ENCODE data around the gene ADRA1B.

Gene ADRA1B

DNA sequence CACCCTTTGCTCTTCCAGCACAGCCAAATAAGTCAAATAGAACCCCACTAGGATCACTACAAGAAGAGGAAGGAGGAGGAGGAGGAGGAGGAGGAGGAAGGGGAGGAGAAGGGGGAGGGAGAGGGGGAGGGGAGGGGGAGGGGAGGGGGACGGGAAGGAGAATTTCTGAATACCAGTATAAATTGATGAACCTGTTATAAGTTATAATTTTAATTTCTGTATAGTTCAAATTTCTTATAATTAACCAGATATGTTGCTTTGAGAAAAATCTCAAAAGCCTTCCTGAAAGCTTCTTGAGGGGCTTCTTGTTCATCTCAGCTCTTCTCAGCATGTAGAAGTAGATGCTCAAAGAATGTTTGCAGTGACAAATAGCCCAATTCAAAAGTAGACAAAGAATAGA lies 15.0 kb upstream of the ADRA1B start:
- TF ChIP-seq, protein P1, sequence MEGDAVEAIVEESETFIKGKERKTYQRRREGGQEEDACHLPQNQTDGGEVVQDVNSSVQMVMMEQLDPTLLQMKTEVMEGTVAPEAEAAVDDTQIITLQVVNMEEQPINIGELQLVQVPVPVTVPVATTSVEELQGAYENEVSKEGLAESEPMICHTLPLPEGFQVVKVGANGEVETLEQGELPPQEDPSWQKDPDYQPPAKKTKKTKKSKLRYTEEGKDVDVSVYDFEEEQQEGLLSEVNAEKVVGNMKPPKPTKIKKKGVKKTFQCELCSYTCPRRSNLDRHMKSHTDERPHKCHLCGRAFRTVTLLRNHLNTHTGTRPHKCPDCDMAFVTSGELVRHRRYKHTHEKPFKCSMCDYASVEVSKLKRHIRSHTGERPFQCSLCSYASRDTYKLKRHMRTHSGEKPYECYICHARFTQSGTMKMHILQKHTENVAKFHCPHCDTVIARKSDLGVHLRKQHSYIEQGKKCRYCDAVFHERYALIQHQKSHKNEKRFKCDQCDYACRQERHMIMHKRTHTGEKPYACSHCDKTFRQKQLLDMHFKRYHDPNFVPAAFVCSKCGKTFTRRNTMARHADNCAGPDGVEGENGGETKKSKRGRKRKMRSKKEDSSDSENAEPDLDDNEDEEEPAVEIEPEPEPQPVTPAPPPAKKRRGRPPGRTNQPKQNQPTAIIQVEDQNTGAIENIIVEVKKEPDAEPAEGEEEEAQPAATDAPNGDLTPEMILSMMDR (IDR thresholded peaks at IDR 0.05; ENCODE audit: low read depth, low read length, missing control alignments), result no peak
- H3K4me3 ChIP-seq (replicated peaks; ENCODE audit: low read depth, low read length), result no peak overlapping the region
- DNase-seq (ENCODE audit: extremely low read depth, low read depth), result no peak

DNA sequence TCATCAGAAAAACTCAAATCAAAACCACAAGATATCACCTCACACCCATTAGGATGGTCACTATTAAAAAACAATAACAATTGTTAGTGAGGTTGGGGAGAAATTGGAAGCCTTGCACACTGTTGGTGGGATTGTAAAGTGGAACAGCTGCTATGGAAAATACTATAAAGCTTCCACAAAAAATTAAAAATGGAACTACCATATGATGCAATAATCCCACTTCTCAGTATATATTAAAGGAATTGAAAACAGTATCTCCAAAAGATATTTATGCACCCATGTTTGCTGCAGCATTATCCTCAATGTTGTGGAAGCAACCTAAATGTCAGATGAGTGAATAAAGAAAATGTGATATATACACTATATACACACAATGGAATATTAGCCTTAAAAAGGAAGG lies 14.5 kb upstream of the ADRA1B start:
- DNase-seq (ENCODE audit: extremely low read depth, low read depth), result no peak
- TF ChIP-seq, protein P1 (IDR thresholded peaks at IDR 0.05; ENCODE audit: low read depth, low read length, missing control alignments), result no peak
- no peak overlapping the region for H3K4me3 ChIP-seq (replicated peaks; ENCODE audit: low read depth, low read length)

DNA sequence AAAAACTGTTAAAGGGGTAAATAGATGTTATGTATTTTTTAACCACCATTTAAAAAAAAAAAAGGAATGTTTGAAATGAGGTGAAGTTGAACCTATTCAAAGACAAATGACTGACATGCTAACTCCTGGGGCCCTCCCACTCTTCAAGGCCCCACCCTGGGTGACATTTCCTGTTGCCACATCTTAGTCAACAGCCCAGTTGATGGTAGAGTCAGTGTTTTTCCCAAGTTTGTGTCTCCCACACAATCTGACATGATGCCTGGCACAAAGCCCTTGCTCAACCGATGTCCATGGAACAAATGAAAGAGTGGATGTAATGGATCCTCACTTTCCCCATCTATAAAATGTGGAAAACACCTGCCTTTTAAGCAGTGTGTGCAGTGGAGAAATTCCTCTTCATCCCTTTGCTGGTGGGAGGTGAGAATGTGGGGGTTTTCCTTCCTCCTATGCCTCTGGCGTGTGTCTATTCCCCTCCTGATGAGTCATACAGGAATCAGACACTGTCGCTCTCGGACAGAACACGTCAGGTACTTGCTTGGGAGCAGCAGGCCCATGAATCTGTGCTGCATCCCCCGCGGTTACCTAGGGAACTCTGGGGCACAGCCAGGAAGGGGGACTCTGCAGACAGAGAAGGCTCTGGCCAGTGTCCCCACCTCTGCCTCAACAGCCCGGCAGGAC lies 13.7 kb upstream of the ADRA1B start:
- DNase-seq (ENCODE audit: extremely low read depth, low read depth), result no peak
- TF ChIP-seq, protein P1 (IDR thresholded peaks at IDR 0.05; ENCODE audit: low read depth, low read length, missing control alignments), result no peak
- no peak overlapping the region for H3K4me3 ChIP-seq (replicated peaks; ENCODE audit: low read depth, low read length)

DNA sequence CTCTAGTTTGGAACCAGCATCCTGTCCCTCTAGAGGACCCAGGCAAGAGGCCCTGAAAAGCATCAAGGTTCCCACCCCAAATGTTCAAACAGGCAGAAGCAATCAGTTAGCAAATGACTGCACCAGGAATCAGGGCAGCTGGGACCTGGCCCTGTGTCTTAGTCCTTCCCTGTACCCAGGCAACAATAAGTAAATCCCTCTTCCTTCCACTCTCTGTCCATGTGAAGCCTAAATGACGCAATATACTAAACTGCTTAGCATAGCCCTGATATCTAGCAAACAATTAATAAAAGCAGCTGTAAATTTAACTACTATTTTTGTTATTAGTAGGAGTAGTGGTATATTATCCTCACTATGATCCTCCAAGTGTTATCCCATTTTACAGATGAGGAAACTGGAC lies 13.2 kb upstream of the ADRA1B start:
- no peak for DNase-seq (ENCODE audit: extremely low read depth, low read depth)
- TF ChIP-seq, protein P1 (IDR thresholded peaks at IDR 0.05; ENCODE audit: low read depth, low read length, missing control alignments), result no peak
- no peak overlapping the region for H3K4me3 ChIP-seq (replicated peaks; ENCODE audit: low read depth, low read length)

DNA sequence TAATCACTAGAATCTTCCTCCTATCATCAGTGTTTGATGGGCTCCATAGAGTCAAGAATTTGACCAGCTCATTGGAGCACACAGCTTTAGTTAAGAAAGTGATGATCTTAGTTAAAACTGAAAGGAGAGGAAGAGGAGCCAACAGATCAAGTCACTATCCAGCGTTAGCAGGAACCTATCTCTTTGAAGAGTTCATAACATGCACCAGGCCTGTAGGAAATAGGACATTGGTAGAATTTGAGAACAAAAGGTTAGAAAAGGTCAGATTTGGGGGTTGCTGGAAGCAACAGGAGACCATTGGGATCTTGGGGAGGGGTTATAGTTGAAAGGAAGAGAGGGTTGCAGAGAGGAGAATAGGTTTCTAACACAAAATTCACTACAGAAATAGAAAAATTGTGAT lies 11.4 kb upstream of the ADRA1B start:
- no peak overlapping the region for H3K4me3 ChIP-seq (replicated peaks; ENCODE audit: low read depth, low read length)
- no peak for DNase-seq (ENCODE audit: extremely low read depth, low read depth)
- TF ChIP-seq, protein P1 (IDR thresholded peaks at IDR 0.05; ENCODE audit: low read depth, low read length, missing control alignments), result no peak

DNA sequence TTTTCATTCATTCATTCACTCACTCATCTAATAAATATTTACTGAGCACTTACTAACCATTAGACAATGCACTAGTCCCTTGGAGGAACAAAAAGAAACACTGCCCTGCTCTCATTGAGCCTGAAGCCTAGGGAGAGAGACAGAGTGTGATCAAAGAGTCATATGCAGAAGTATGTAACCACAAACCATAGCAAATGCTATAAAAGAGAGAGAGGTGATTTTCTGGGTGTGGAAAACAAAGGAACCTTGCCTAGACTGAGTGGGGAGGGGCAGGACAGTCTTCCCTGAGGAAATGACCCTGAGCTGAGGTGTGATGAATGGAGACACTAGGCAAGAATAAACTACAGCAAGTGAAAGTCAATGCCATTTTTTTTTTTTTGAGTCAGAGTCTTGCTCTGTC lies 10.8 kb upstream of the ADRA1B start:
- no peak for DNase-seq (ENCODE audit: extremely low read depth, low read depth)
- H3K4me3 ChIP-seq (replicated peaks; ENCODE audit: low read depth, low read length), result no peak overlapping the region
- TF ChIP-seq, protein P1 (IDR thresholded peaks at IDR 0.05; ENCODE audit: low read depth, low read length, missing control alignments), result no peak

DNA sequence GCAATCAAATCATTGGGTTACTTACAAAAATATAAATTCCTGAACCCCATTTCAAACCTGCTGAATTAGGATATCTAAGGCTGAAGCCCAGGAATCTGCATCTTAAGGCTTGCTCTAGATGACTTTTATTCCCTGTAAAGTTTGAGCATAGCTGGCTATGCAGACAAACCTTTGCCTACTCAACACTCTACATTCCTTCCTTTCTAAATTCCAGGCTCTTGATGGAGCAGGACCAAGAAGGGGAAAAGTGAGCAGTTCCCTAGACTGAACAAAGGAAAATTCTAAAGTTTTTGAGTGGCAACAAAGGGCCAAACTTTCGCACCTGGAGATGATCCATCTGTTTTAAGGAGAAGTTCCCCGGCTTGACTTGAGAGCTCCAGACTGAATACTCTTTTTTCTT lies 9.8 kb upstream of the ADRA1B start:
- TF ChIP-seq, protein P1 (IDR thresholded peaks at IDR 0.05; ENCODE audit: low read depth, low read length, missing control alignments), result no peak
- no peak for DNase-seq (ENCODE audit: extremely low read depth, low read depth)
- no peak overlapping the region for H3K4me3 ChIP-seq (replicated peaks; ENCODE audit: low read depth, low read length)

Measured in HFF-Myc (cell line).